Chondrocyte (in vitro differentiated cells): ENCODE measurements around the gene WFDC12. TPM values are rescaled to one million over a fixed set of nuclear protein-coding genes. Genes with fewer than 3 reads are reported as not detected.

Source experiments
- DNase-seq: peaks from one replicate; pipeline ENCODE4 v3.0.0; 2021; ENCODE audit warnings: mixed read lengths, low spot score
- H3K27ac Mint-ChIP-seq: one replicate; pipeline ENCODE4 v1.8.0; 2021; ENCODE audit warnings: mild to moderate bottlenecking, moderate library complexity, mixed read lengths; ENCODE audit not compliant: unreplicated experiment
- H3K27me3 Mint-ChIP-seq: 2 replicates; pipeline ENCODE4 v1.8.0; 2021; ENCODE audit warnings: low read depth, mixed read lengths
- H3K36me3 Mint-ChIP-seq: 2 replicates; pipeline ENCODE4 v1.8.0; 2021; ENCODE audit warnings: low read depth, mixed read lengths
- H3K4me1 Mint-ChIP-seq: 2 replicates; pipeline ENCODE4 v1.8.0; 2021; ENCODE audit warnings: low read depth, mild to moderate bottlenecking, mixed read lengths
- H3K4me3 Mint-ChIP-seq: one replicate; pipeline ENCODE4 v1.8.0; 2021; ENCODE audit warnings: mild to moderate bottlenecking, moderate library complexity, mixed read lengths; ENCODE audit not compliant: unreplicated experiment
- H3K9me3 Mint-ChIP-seq: 2 replicates; pipeline ENCODE4 v1.8.0; 2021; ENCODE audit warnings: low read depth, mixed read lengths
- total RNA-seq: library from RNA; stranded (reverse); gene quantifications from 3 replicates; pipeline ENCODE4 v1.2.1, GENCODE V29; 2021
- TF ChIP-seq, protein P1 (sequence below): fragments of 200-600 bp; sonication (generic); IDR thresholded peaks from 2 replicates; pipeline ENCODE4 v1.5.0; 2021; ENCODE audit warnings: antibody characterized with exemption, mild to moderate bottlenecking, moderate library complexity

Gene WFDC12
- total RNA-seq, 1 donor from 2014 or later, result not detected

DNA sequence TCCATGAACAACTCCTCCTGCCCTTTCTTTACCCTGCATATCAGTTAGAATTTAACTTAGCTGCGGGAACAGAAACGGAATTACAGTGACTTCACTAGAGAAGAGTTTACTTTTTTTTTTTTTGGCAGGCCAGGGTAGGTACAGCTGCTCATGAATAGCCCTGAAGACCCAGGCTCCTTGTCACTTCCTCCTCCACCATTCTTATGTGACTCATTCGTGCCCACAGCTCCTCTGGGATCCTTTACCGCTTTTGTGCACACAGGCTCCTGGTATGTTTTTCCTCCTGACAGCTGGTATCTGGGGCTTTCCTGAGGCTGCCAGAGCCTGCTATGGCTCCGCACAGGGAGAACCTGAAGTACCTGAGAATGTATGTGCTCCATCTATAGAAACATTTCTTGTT, 19.5 kb downstream of the WFDC12 start:
- TF ChIP-seq, protein P1, sequence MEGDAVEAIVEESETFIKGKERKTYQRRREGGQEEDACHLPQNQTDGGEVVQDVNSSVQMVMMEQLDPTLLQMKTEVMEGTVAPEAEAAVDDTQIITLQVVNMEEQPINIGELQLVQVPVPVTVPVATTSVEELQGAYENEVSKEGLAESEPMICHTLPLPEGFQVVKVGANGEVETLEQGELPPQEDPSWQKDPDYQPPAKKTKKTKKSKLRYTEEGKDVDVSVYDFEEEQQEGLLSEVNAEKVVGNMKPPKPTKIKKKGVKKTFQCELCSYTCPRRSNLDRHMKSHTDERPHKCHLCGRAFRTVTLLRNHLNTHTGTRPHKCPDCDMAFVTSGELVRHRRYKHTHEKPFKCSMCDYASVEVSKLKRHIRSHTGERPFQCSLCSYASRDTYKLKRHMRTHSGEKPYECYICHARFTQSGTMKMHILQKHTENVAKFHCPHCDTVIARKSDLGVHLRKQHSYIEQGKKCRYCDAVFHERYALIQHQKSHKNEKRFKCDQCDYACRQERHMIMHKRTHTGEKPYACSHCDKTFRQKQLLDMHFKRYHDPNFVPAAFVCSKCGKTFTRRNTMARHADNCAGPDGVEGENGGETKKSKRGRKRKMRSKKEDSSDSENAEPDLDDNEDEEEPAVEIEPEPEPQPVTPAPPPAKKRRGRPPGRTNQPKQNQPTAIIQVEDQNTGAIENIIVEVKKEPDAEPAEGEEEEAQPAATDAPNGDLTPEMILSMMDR, result no peak
- no peaks in the 10 kb centered on the region for H3K36me3 Mint-ChIP-seq

DNA sequence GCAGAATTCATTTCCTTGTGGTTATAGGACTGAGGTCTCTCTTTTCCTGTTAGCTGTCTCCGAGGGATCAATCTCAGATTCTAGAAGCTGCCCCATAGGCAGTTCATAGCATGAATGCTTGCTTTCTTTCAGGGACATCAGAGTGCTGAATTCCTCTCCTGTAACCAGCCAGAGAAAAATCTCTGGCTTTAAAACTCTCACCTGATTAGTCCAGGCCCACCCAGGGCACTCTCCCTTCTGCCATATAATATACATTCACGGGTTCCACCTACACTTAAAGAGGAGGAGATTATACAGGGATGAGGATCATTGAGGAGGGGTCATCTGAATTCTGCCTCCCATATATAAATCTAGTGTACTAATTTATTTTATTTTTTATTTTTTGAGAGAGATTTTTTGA, 21.2 kb downstream of the WFDC12 start:
- TF ChIP-seq, protein P1, result no peak
- Mint-ChIP-seq H3K4me1 (peaks cover 20% of the 10 kb centered on the region), H3K27ac (no peak overlapping the region), H3K27me3 (peaks cover 2% of the 10 kb centered on the region), H3K36me3 (no peaks in the 10 kb centered on the region), H3K9me3 (no peaks in the 10 kb centered on the region), H3K4me3 (no peak overlapping the region)
- DNase-seq, result no peak

More for the DNA sequence above, 19.5 kb downstream of the WFDC12 start:
- Mint-ChIP-seq H3K4me3 (no peak overlapping the region), H3K27me3 (peaks cover 5% of the 10 kb centered on the region), H3K9me3 (no peaks in the 10 kb centered on the region), H3K27ac (peak overlapping the region; percentile 76), H3K4me1 (peaks cover 17% of the 10 kb centered on the region)
- DNase-seq, result no peak

DNA sequence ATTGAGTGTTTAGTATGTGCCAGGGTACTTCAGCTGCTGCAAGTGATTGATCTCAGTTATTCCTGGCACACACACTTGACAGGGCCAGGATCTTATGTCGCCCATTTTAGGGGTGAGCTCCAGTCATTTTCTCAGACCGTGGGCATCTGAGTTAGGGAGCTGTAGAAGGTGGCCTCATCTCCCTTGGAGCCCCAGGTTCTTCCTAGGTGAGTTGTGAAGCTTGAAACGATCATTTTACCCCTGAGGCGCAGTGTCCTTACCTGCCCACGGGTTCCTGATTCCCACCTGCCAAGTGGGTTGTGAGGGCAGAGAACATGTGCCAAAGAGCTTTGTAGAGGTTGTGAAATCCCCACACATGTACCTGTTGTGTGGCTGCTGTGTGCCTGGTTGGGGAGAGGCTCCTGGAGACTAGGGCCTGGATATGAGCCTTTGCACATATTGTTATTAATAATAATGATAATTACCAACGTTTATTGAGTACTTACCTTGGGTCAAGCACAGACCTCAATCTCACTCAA, 22.9 kb downstream of the WFDC12 start:
- no peak overlapping the region for H3K4me3 Mint-ChIP-seq
- H3K27me3 Mint-ChIP-seq, result peaks cover 4% of the 10 kb centered on the region
- H3K4me1 Mint-ChIP-seq, result peaks cover 20% of the 10 kb centered on the region
- H3K27ac Mint-ChIP-seq, result no peak overlapping the region
- no peaks in the 10 kb centered on the region for H3K9me3 Mint-ChIP-seq
- TF ChIP-seq, protein P1, result no peak
- no peak for DNase-seq
- H3K36me3 Mint-ChIP-seq, result peaks cover 1% of the 10 kb centered on the region

DNA sequence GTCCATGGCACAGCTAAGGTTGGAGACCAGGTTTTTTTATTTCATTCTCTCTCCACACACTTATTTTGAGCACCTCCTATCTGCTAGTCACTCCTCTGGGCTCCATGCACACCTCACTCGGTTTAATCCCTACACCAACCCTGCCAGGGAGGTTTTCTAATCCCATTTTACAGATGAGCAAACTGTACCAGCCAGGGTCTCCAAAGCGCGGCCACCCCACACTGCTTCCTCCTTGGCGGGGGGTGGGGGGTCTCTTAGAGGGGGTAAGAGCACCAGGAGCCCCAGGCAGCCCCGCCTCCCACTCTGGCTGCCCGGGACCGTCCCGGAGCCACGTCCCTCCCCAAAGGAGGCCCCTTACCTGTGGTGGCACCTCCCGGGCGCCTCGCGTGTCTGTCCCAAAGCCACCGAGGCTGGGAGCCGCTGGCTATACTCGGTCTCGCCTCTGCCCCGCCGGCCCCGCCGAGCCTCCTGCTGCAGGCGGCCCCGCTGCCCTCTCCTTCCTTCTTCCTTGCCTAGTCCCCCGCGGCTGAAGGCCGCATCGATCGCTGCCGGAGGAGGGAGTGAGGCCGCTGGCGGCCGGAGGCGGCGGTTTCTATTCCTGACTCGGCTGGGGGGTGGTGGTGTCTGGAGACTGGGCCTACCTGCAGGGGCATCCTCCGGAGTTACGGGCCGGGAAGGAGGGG, 23.6 kb downstream of the WFDC12 start, which contains the start of gene KCNS1:
KCNS1 (minus strand) TSS at position 565 of the 683 bp plus-strand sequence. CDS start 1,891 bp downstream, outside the sequence.
- H3K27me3 Mint-ChIP-seq, result peaks cover 4% of the 10 kb centered on the region
- H3K36me3 Mint-ChIP-seq, result peaks cover 1% of the 10 kb centered on the region
- H3K27ac Mint-ChIP-seq, result no peak within 1 kb of the TSS
- peaks cover 23% of the 10 kb centered on the region for H3K4me1 Mint-ChIP-seq
- TF ChIP-seq, protein P1, result peak; percentile 33
- peak within 1 kb of the TSS; percentile 60 for H3K4me3 Mint-ChIP-seq
- no peak for DNase-seq
- no peaks in the 10 kb centered on the region for H3K9me3 Mint-ChIP-seq

DNA sequence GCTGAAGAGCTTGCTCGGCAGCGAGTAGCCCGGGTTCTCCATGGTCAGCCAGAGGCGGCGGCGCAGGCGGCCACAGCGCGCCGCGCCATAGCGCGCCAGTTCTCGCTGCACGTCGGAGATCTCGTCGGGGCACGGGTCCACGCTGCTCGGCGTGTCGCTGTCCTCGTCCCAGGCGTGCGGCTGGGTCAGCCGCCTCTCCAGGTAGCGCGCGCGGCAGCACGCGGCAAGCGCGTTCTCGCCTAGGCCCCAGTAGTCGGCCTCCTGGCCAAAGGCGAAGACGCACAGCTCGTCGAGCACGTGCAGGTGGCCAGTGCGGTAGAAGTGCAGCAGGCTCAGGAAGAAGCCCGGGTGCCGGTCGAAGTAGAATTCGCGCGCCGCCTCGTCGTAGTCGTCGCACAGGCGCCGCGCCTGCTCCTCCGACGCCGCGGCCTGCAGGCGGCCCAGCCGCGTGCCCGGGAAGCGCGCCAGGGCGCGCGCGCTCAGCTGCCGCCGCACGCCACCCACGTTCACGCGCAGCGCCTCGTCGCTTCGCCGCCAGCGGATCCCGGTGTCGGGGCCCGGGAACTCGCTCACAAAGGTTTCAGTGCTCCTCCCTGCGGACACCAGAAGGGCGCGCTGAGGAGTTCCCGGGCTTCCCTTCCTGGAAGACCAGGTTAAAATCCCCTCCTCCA, 26.0 kb downstream of the WFDC12 start:
- H3K27me3 Mint-ChIP-seq, result peaks cover 4% of the 10 kb centered on the region

More for the DNA sequence above, 26.0 kb downstream of the WFDC12 start:
- Mint-ChIP-seq H3K4me3 (peak overlapping the region; percentile 28), H3K27ac (no peak overlapping the region), H3K9me3 (no peaks in the 10 kb centered on the region), H3K4me1 (peaks cover 15% of the 10 kb centered on the region), H3K36me3 (peaks cover 1% of the 10 kb centered on the region)
- TF ChIP-seq, protein P1, result peak; percentile 46
- DNase-seq, result no peak
